OCI-LY3 (cell line): ENCODE results near the gene SEC14L1.

ENCODE experiments used
- H2AFZ ChIP-seq: fragments of 200-600, 300-600 bp; shearing (Covaris generic); 2 replicates; pipeline ENCODE4 v1.6.0; 2014; ENCODE audit warnings: antibody characterized with exemption, low read depth, low read length
- H3K27ac ChIP-seq: fragments of 200-600, 300-600 bp; sonication (generic); 2 replicates; pipeline ENCODE4 v1.5.1; 2014; ENCODE audit warnings: mild to moderate bottlenecking, low read length, moderate library complexity, mixed read lengths
- H3K27me3 ChIP-seq: fragments of 200-600, 300-600 bp; sonication (generic); 2 replicates; pipeline ENCODE4 v1.6.1; 2014; ENCODE audit warnings: low read depth, low read length, mixed read lengths
- H3K36me3 ChIP-seq: fragments of 200-600, 300-600 bp; sonication (generic); replicated peaks from 2 replicates; pipeline ENCODE3; 2014; ENCODE audit warnings: low read depth, low read length, mixed read lengths
- H3K4me1 ChIP-seq: fragments of 300-600, 200-600 bp; sonication (generic); 2 replicates; pipeline ENCODE4 v1.6.1; 2014; ENCODE audit warnings: low read length, mixed read lengths
- H3K4me2 ChIP-seq: fragments of 200-600, 300-600 bp; sonication (generic); 2 replicates; pipeline ENCODE4 v1.6.1; 2014; ENCODE audit warnings: low read length, mixed read lengths
- H3K4me3 ChIP-seq: fragments of 300-600, 200-600 bp; sonication (generic); 2 replicates; pipeline ENCODE4 v1.5.1; 2014; ENCODE audit warnings: antibody characterized with exemption, mild to moderate bottlenecking, low read length, moderate library complexity
- H3K79me2 ChIP-seq: fragments of 300-600, 200-600 bp; shearing (Covaris generic); 2 replicates; pipeline ENCODE4 v1.6.1; 2014; ENCODE audit warnings: mild to moderate bottlenecking, low read length, mixed read lengths
- H3K9ac ChIP-seq: fragments of 300-600, 200-600 bp; shearing (Covaris generic); 2 replicates; pipeline ENCODE4 v1.6.0; 2014; ENCODE audit warnings: mild to moderate bottlenecking, low read length, moderate library complexity
- H3K9me3 ChIP-seq: fragments of 200-600, 300-600 bp; shearing (Covaris generic); 2 replicates; pipeline ENCODE4 v1.6.1; 2014; ENCODE audit warnings: low read length, mixed read lengths; ENCODE audit not compliant: insufficient read depth
- H4K20me1 ChIP-seq: fragments of 200-600, 300-600 bp; sonication (generic); 2 replicates; pipeline ENCODE4 v1.6.1; 2016; ENCODE audit warnings: low read length, mixed read lengths; ENCODE audit not compliant: insufficient read depth
- EZH2phosphoT487 ChIP-seq: fragments of 200-600 bp; shearing (Covaris generic); IDR thresholded peaks from 2 replicates; pipeline ENCODE4 v1.6.1; 2018; ENCODE audit warnings: antibody characterized with exemption, mixed run types, low read depth
- TF ChIP-seq, protein P1 (sequence below): fragments of 200-600, 300-600 bp; sonication (generic); IDR thresholded peaks from 2 replicates; pipeline ENCODE4 v1.5.1; 2014; ENCODE audit warnings: antibody characterized with exemption, low read length, low read depth

SEC14L1 gene

DNA sequence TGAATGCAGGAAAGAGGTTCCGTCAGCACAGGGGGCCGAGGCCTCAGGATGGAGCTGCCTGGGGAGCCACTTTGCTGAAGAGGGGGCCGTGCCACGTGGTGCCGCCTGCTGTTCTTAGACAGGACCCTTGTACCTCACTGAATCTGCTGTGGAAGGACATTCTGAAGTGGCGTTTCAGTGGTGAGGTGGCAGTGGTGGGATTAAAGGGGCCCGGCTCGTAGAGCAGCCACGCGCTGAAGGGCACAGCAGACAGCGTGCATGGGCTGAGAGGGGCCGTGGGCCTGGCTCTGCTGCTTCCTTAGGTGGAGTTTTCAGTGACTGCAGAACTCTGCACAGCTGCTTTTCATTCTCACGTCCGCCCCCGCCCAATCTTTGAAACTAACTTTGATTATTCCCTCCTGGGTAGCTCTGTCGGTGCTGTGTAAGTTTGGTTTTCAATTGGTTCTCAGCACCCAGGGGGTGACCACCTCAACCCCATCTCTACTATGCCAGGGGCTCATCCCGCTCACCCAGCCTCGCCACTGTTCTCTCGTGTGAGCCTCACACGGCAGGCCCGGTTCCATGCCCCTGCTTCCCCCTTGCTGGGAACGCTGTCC, 70.3 kb downstream of the SEC14L1 start:
- Histone ChIP-seq H3K4me3 (no peak overlapping the region), H3K9ac (no peak overlapping the region), H3K4me1 (peaks cover 33% of the 10 kb centered on the region), H3K27me3 (no peaks in the 10 kb centered on the region), H4K20me1 (peaks cover 59% of the 10 kb centered on the region), H3K27ac (no peak overlapping the region), H3K36me3 (peaks cover 81% of the 10 kb centered on the region), H3K9me3 (no peaks in the 10 kb centered on the region), H2AFZ (no peak overlapping the region), H3K79me2 (no peaks in the 10 kb centered on the region), H3K4me2 (peak overlapping the region; percentile 0; the same call in 1 of the 2 replicates)
- TF ChIP-seq EZH2phosphoT487 = no peak
- TF ChIP-seq, protein P1, sequence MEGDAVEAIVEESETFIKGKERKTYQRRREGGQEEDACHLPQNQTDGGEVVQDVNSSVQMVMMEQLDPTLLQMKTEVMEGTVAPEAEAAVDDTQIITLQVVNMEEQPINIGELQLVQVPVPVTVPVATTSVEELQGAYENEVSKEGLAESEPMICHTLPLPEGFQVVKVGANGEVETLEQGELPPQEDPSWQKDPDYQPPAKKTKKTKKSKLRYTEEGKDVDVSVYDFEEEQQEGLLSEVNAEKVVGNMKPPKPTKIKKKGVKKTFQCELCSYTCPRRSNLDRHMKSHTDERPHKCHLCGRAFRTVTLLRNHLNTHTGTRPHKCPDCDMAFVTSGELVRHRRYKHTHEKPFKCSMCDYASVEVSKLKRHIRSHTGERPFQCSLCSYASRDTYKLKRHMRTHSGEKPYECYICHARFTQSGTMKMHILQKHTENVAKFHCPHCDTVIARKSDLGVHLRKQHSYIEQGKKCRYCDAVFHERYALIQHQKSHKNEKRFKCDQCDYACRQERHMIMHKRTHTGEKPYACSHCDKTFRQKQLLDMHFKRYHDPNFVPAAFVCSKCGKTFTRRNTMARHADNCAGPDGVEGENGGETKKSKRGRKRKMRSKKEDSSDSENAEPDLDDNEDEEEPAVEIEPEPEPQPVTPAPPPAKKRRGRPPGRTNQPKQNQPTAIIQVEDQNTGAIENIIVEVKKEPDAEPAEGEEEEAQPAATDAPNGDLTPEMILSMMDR = no peak

DNA sequence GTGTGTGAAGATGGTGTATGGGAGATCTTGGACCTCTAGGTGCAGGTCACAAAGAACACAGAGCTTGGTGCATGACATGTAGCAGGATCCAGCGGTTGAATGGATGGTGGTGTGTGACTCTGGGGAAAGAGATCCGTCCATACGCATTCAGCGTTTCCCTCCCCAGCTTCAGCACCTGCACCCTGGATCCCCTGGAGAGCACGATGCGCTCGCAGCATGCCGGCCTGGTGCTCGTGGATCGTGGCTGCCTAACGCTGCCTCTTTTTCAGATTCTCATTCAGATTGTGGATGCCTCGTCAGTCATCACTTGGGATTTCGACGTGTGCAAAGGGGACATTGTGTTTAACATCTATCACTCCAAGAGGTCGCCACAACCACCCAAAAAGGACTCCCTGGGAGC, 70.9 kb downstream of the SEC14L1 start:
- Histone ChIP-seq H3K36me3 (peaks cover 77% of the 10 kb centered on the region), H3K4me1 (peaks cover 33% of the 10 kb centered on the region), H3K4me3 (no peak overlapping the region), H3K4me2 (peak overlapping the region; percentile 71), H3K27me3 (no peaks in the 10 kb centered on the region), H4K20me1 (peaks cover 59% of the 10 kb centered on the region), H2AFZ (no peak overlapping the region), H3K9ac (no peak overlapping the region), H3K79me2 (no peaks in the 10 kb centered on the region), H3K27ac (peak overlapping the region; percentile 43; the same call in 1 of the 2 replicates), H3K9me3 (no peaks in the 10 kb centered on the region)
- no peak for TF ChIP-seq EZH2phosphoT487
- TF ChIP-seq, protein P1 = no peak

DNA sequence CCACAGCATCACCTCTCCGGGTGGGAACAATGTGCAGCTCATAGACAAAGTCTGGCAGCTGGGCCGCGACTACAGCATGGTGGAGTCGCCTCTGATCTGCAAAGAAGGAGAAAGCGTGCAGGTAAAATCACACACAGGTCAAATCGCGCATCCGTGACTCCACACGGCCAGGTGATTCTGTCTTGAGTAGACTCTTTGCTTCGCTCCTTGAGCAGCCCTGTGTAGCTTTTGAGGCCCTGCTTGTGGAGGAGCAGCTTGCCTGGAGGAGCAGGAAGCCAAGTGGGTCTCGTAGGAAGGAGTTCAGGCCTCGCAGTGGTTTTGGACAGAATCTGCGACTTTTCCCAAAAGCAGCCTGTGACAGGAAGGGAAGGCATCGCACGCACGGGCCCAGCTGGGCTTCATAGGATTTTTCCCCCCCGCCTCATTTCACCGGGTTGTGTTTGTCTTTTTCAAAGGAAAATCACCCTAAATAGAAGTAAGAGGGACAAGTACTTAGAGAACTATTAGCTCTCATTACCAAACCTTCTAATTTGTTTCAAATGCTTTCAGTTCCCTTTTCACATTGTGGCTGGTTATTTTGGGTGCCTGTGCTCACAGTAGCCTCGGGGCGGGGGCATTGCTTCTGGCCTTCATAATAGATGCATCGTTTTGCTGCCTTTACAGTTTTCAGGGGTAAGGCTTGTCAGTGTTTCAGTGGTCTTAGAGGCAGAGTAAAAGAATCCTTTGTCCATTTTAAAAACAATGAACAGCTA, 71.5 kb downstream of the SEC14L1 start:
- Histone ChIP-seq H3K36me3 (peaks cover 80% of the 10 kb centered on the region), H3K9ac (no peak overlapping the region), H3K79me2 (no peaks in the 10 kb centered on the region), H3K27ac (peak overlapping the region; percentile 43), H3K9me3 (no peaks in the 10 kb centered on the region), H3K27me3 (no peaks in the 10 kb centered on the region), H4K20me1 (peaks cover 59% of the 10 kb centered on the region), H3K4me1 (peaks cover 33% of the 10 kb centered on the region), H3K4me3 (peak overlapping the region; percentile 40), H2AFZ (no peak overlapping the region), H3K4me2 (peak overlapping the region; percentile 71)
- peak; percentile 64; the same call in 1 of the 2 replicates for TF ChIP-seq EZH2phosphoT487
- TF ChIP-seq, protein P1 = no peak

DNA sequence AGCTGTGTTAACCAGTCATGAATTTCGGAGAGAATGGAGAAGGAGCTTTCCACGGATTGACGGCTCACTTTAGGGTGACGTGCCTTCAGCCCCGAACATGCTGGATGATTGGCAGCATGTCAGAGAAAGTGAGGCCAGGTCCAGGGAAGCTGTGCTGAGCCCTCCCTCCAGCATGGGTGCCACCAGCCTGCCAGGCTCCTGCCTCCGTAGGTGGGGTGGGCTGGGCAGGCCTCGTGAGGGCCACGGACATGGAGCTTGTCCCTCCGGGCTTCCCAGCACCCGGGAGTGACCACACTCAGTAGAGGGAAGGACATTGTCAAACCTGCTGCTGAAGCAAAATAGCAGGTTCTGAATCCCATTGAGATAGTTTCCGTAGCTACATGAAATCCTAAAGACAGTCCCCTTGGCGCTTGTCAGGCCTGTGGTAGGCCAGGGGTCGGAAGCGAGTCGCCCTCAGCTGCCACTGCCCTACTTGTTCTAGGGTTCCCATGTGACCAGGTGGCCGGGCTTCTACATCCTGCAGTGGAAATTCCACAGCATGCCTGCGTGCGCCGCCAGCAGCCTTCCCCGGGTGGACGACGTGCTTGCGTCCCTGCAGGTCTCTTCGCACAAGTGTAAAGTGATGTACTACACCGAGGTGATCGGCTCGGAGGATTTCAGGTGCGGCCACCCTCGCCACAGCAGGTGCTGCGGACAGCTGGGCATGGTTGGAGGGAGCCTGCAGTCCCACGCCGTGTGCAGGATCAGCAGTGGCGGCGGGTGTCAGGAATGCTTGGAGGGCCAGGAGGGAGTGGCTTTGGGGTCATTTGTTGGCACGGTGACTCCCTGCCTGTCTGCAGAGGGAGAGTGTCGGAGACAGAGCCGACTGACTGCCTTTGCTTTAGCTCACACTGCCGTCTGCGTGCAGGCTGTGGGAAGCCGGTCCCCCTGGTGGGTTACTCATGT, 72.3 kb downstream of the SEC14L1 start:
- no peaks in the 10 kb centered on the region for H3K27me3 ChIP-seq
- no peaks in the 10 kb centered on the region for H3K9me3 ChIP-seq
- H4K20me1 ChIP-seq = peaks cover 59% of the 10 kb centered on the region
- H3K79me2 ChIP-seq = no peaks in the 10 kb centered on the region
- peak overlapping the region; percentile 71 for H3K4me2 ChIP-seq
- H3K9ac ChIP-seq = no peak overlapping the region
- H3K4me1 ChIP-seq = peaks cover 33% of the 10 kb centered on the region
- H3K27ac ChIP-seq = no peak overlapping the region
- peaks cover 84% of the 10 kb centered on the region for H3K36me3 ChIP-seq
- peak overlapping the region; percentile 39 for H3K4me3 ChIP-seq
- H2AFZ ChIP-seq = no peak overlapping the region
- TF ChIP-seq, protein P1 = no peak
- TF ChIP-seq EZH2phosphoT487 = no peak
